A673 (cell line): ENCODE data around the gene VPS35. TPM values are rescaled to one million over a fixed set of nuclear protein-coding genes. Genes with fewer than 3 reads are reported as not detected.

Source experiments
- BruUV-seq: library from RNA; stranded (reverse); fragments of 400-500 nt; replicated peaks from 2 replicates; lab custom pipeline; 2021; lab: Mats Ljungman, UMichigan
- CTCF ChIA-PET: fragments of 300-600 bp; sonication (Branson Sonifier 250); formaldehyde crosslinking; loops from one replicate; lab custom pipeline; 2022; ENCODE audit warnings: antibody characterized with exemption; lab: Charles Lee
- POLR2A ChIA-PET: fragments of 300-600 bp; sonication (Branson Sonifier 250); formaldehyde crosslinking; loops from one replicate; lab custom pipeline; 2022; ENCODE audit warnings: antibody characterized with exemption; ENCODE audit not compliant: low non-redundant PET; lab: Charles Lee
- DNase-seq: peaks from one replicate; pipeline ENCODE4 v3.0.0-alpha.2; 2015; ENCODE audit warnings: low spot score
- H3K27ac ChIP-seq: fragments of 200-600 bp; sonication (generic); 2 replicates; pipeline ENCODE4 v1.5.1; 2016; ENCODE audit warnings: mixed run types, low read depth, mild to moderate bottlenecking, mixed read lengths, antibody characterized with exemption, low read length; ENCODE audit not compliant: poor library complexity, severe bottlenecking
- H3K27me3 ChIP-seq: fragments of 200-600 bp; sonication (generic); replicated peaks from 2 replicates; pipeline ENCODE4 v1.6.1; 2017; ENCODE audit warnings: mixed run types, low read depth, mild to moderate bottlenecking, mixed read lengths, antibody characterized with exemption, low read length; ENCODE audit not compliant: insufficient read depth, poor library complexity
- H3K36me3 ChIP-seq: fragments of 200-600 bp; sonication (generic); 2 replicates; pipeline ENCODE4 v1.6.1; 2016; ENCODE audit warnings: mixed run types, mild to moderate bottlenecking, mixed read lengths, antibody characterized with exemption, low read length; ENCODE audit not compliant: insufficient read depth, poor library complexity, severe bottlenecking
- H3K4me1 ChIP-seq: fragments of 200-600 bp; sonication (generic); 2 replicates; pipeline ENCODE4 v1.6.1; 2017; ENCODE audit warnings: mixed run types, mild to moderate bottlenecking, mixed read lengths, antibody characterized with exemption, low read length; ENCODE audit not compliant: insufficient read depth, poor library complexity, severe bottlenecking
- H3K4me3 ChIP-seq: fragments of 200-600 bp; sonication (generic); 2 replicates; pipeline ENCODE4 v1.5.1; 2016; ENCODE audit warnings: low read depth, mixed run types, mild to moderate bottlenecking, mixed read lengths, low read length; ENCODE audit not compliant: poor library complexity, severe bottlenecking
- H3K9me3 ChIP-seq: fragments of 200-600 bp; sonication (generic); 2 replicates; pipeline ENCODE4 v1.6.1; 2016; ENCODE audit warnings: mixed run types, low read depth, mild to moderate bottlenecking, mixed read lengths, antibody characterized with exemption, low read length; ENCODE audit not compliant: poor library complexity, severe bottlenecking
- EZH2 ChIP-seq: fragments of 200-600 bp; sonication (generic); IDR thresholded peaks from 2 replicates; pipeline ENCODE4 v1.6.1; 2017; ENCODE audit warnings: borderline replicate concordance, low read depth, mild to moderate bottlenecking, mixed read lengths, antibody characterized with exemption, low read length; ENCODE audit not compliant: poor library complexity, severe bottlenecking
- intact Hi-C: fragments of 100-400 bp; cut with micrococcal nuclease; formaldehyde crosslinking; loops from one replicate; pipeline ENCODE4 v1.10.0; 2022; ENCODE audit not compliant: unreplicated experiment
- total RNA-seq: library from RNA; stranded (reverse); gene quantifications from 2 replicates; pipeline ENCODE4 v1.2.3, GENCODE V29; 2021
- TF ChIP-seq, protein P1 (sequence below): fragments of 300-800, 200-600 bp; sonication (generic); conservative IDR thresholded peaks from 2 replicates; pipeline ENCODE4 v1.5.1; 2017; ENCODE audit warnings: low read depth, mild to moderate bottlenecking, antibody characterized with exemption, low read length, moderate library complexity, mixed read lengths

VPS35 gene
- total RNA-seq, 1 experiment from 2014 or later, result 99.0 TPM

DNA sequence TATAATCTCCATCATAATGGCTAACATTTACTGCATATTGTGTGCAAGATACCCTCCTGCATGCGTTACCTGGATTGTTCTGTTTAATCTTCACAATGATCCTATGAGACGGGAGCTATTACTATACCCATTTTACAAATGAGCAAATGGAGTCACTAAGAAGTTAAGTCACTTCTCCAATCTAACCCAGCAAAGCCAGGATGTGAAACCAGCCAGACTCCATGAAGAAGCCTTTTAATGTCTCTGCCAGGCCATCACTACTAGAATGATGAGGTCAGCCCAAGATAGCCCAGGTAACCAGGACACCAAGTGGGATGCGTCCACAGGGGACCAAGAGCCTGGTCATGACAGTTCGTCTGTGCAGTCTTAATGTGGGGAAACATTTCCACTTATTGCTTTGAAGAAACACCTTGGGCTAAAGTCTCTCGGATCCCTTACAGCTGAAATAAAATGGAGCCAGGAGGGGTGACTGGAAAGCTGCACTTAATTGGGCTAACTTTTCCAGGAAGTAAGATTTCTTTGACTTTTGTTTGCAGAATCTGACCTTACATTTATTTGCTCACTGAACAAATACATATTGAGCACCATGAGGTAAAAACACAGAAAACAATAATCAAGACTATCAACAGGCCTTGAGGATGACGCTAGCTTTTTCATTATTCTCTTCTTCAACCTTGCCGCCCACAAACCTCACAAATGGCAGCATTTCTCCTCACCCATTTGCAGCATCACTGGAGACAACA is 66.9 kb downstream of the VPS35 start:
- H3K9me3 ChIP-seq, result no peaks in the 10 kb centered on the region
- peak overlapping the region; percentile 69 for H3K4me3 ChIP-seq
- ChIA-PET POLR2A (no interaction called here), CTCF (no interaction called here)
- no peaks in the 10 kb centered on the region for H3K4me1 ChIP-seq
- no peaks in the 10 kb centered on the region for H3K27me3 ChIP-seq
- DNase-seq, result no peak
- BruUV-seq, result no TSS peak
- no peak for TF ChIP-seq EZH2
- TF ChIP-seq, protein P1, sequence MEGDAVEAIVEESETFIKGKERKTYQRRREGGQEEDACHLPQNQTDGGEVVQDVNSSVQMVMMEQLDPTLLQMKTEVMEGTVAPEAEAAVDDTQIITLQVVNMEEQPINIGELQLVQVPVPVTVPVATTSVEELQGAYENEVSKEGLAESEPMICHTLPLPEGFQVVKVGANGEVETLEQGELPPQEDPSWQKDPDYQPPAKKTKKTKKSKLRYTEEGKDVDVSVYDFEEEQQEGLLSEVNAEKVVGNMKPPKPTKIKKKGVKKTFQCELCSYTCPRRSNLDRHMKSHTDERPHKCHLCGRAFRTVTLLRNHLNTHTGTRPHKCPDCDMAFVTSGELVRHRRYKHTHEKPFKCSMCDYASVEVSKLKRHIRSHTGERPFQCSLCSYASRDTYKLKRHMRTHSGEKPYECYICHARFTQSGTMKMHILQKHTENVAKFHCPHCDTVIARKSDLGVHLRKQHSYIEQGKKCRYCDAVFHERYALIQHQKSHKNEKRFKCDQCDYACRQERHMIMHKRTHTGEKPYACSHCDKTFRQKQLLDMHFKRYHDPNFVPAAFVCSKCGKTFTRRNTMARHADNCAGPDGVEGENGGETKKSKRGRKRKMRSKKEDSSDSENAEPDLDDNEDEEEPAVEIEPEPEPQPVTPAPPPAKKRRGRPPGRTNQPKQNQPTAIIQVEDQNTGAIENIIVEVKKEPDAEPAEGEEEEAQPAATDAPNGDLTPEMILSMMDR, result no peak
- H3K36me3 ChIP-seq, result peaks cover 11% of the 10 kb centered on the region
- intact Hi-C loops, result no loop called here
- H3K27ac ChIP-seq, result no peak overlapping the region

DNA sequence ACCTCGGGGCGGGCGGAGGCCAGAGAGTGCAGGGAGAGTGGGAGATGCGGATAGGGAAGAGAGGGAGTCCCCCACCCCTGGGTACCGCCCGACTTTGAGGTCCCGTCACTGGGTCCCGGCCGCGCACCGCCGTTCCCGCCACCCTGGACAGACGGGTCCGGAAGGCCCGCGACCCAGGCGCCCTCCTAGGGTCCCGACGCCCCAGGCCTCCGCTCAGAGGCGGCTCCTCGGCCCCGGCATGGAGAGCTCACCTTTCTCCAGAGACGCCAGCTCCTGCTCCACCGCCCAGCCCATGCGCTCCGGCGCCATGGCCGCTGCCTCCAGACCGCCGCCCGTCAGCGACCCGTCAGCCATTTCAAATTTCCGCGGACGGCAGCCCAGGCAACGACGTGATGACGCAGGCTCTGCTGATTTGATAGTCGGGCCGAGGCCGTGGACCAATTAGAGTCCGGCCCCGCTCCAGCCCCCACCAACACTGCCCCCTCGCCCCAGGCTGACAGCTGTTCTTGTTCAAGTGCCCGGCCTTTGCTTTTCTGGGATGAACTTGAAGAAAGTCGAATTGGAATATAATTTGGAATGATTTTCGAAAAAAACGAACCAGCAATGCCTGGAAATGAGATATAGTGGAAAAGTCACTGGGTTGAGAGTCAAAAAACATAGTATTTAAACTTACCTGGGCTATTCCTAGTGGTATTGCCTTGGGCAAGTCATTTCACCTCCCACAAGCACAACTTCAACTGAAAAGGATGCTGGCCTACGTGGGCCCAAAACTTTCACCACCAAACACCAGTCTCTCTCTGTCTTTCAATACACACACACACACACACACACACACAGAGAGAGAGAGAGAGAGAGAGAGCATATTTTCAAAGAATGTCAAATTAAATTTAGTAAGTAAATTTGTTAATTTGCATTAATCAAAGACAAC is 67.7 kb downstream of the VPS35 start, which contains the start of gene SHCBP1:
TSS of gene SHCBP1 (minus strand) at position 374 of the 928 bp plus-strand sequence. CDS start at position 354, 20 bp downstream.
- Histone ChIP-seq H3K4me1 (no peaks in the 10 kb centered on the region), H3K36me3 (peaks cover 20% of the 10 kb centered on the region), H3K27ac (peak within 1 kb of the TSS; percentile 70), H3K4me3 (peak within 1 kb of the TSS; percentile 69), H3K27me3 (no peaks in the 10 kb centered on the region), H3K9me3 (no peaks in the 10 kb centered on the region)
- POLR2A ChIA-PET, result no interaction called here
- DNase-seq, result peak; percentile 94
- TF ChIP-seq, protein P1, result no peak
- no TSS peak for BruUV-seq
- intact Hi-C loops, result no loop called here
- CTCF ChIA-PET, result no interaction called here

DNA sequence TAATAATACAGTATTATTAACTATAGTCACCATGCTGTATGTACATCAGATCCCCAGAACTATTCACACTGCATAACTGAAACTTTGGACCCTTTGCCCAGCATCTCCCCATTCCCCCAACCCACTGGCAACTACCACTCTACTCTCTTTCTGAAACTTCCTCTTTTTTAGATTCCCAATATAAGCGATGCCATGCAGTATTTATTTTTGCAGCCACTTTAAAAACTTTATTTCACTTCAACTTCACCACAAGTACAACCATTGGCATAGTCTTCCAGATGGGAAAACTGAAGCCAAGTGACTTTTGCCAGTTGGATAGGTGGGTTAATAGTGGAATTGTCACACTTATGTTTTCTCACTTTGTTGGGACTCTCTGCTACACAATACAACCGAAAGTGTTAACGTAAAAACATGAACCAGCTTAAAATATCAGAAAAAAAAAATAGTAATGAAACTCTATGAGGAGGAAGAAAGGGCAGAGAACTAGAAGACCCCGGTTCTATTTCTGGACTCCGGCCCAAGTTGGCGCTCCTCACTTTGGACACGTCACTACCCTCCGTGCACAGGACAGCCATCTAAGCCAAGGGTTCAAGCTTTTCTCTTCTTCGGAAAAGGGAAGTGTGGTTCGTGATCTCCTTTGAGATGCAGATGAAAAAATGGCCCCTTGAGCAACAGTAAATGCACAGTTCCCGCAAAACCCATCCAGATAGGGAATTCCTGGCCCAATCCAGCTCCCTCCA is 68.5 kb downstream of the VPS35 start:
- intact Hi-C loops, result no loop called here
- ChIA-PET CTCF (no interaction called here), POLR2A (no interaction called here)
- no peak for DNase-seq
- Histone ChIP-seq H3K27me3 (no peaks in the 10 kb centered on the region), H3K36me3 (peaks cover 26% of the 10 kb centered on the region), H3K4me3 (peak overlapping the region; percentile 69), H3K27ac (peak overlapping the region; percentile 70), H3K4me1 (no peaks in the 10 kb centered on the region), H3K9me3 (no peaks in the 10 kb centered on the region)
- TSS peak; percentile 56 for BruUV-seq
- no peak for TF ChIP-seq EZH2
- TF ChIP-seq, protein P1, result no peak
